ENCODE measurements around the gene DNAI2.

Gene DNAI2

DNA sequence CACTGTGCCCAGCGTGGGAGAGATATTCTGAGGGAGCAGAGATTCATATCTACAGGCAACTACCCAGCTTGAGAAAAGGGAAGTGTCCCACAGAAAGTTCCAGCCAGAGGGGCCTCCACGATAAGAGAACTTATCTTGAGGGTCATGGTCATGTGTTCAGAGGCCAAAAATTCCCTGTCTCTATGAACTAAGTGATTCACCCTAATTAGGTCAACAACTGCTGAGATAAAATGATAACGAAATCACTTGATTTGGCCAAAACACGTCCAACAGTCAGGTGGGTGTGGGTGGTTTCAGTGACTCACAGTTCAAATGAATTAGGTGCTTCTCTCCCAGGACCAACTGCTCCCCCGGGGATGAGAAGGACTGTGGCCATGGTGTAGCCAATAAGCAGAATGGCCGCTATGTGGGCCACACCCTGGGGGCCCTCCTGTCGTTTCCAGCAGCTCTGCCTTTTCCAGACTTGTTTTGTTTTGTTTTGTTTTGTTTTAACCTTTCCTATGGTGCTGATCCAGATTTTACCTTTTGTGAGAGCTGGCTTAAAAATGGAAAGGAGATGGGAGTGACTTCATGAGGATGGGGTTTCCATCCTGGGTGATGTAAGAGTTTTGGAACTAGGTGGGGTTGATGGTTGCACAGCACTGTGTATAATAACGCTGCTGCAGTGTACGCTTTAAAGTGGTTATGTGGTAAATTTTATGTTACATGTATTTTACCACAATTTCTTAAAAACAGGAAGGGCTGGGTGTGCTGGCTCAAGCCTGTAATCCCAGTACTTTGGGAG is 8.7 kb downstream of the DNAI2 start:
- Histone ChIP-seq H3K4me1 (ENCODE audit: control insufficient read depth in 5 of 5, insufficient read depth in 5 of 5, low read length in 5 of 5) (peaks cover 0 to 6% (median 5%) of the 10 kb centered on the region in 5 donors), H3K36me3 (ENCODE audit: control insufficient read depth in 5 of 5, insufficient read depth in 5 of 5, low read length in 5 of 5) (no peaks in the 10 kb centered on the region), H3K9ac (ENCODE audit: low read length in 5 of 5) (no peak overlapping the region), H3K4me3 (ENCODE audit: low read depth in 1 of 5, low read length in 5 of 5) (no peak overlapping the region), H3K9me3 (ENCODE audit: control insufficient read depth in 5 of 5, low read length in 5 of 5) (no peaks in the 10 kb centered on the region), H3K27me3 (ENCODE audit: control insufficient read depth in 5 of 5, insufficient read depth in 4 of 5, low read length in 5 of 5) (peaks cover 3 to 8% (median 6%) of the 10 kb centered on the region in 5 donors), H3K27ac (ENCODE audit: low read depth, low read length) (no peak overlapping the region)

GRCh38 chr17:74283371-74283673 is 9.3 kb downstream of the DNAI2 start:
- H3K27me3 ChIP-seq (ENCODE audit: control insufficient read depth in 5 of 5, insufficient read depth in 4 of 5, low read length in 5 of 5): peaks cover 3 to 8% (median 6%) of the 10 kb centered on the region in 5 donors
- no peak overlapping the region for H3K27ac ChIP-seq (ENCODE audit: low read depth, low read length)
- peaks cover 0 to 6% (median 5%) of the 10 kb centered on the region in 5 donors for H3K4me1 ChIP-seq (ENCODE audit: control insufficient read depth in 5 of 5, insufficient read depth in 5 of 5, low read length in 5 of 5)
- no peaks in the 10 kb centered on the region for H3K9me3 ChIP-seq (ENCODE audit: control insufficient read depth in 5 of 5, low read length in 5 of 5)
- no peak overlapping the region for H3K4me3 ChIP-seq (ENCODE audit: low read depth in 1 of 5, low read length in 5 of 5)
- H3K36me3 ChIP-seq (ENCODE audit: control insufficient read depth in 5 of 5, insufficient read depth in 5 of 5, low read length in 5 of 5): no peaks in the 10 kb centered on the region
- no peak overlapping the region for H3K9ac ChIP-seq (ENCODE audit: low read length in 5 of 5)

- Histone ChIP-seq H3K27me3 (ENCODE audit: control insufficient read depth in 5 of 5, insufficient read depth in 4 of 5, low read length in 5 of 5) (peaks cover 0 to 8% (median 5%) of the 10 kb centered on the region in 5 donors), H3K4me1 (ENCODE audit: control insufficient read depth in 5 of 5, insufficient read depth in 5 of 5, low read length in 5 of 5) (peaks cover 0 to 6% (median 5%) of the 10 kb centered on the region in 5 donors), H3K9ac (ENCODE audit: low read length in 5 of 5) (no peak overlapping the region), H3K27ac (ENCODE audit: low read depth, low read length) (no peak overlapping the region), H3K36me3 (ENCODE audit: control insufficient read depth in 5 of 5, insufficient read depth in 5 of 5, low read length in 5 of 5) (no peaks in the 10 kb centered on the region), H3K9me3 (ENCODE audit: control insufficient read depth in 5 of 5, low read length in 5 of 5) (no peaks in the 10 kb centered on the region), H3K4me3 (ENCODE audit: low read depth in 1 of 5, low read length in 5 of 5) (no peak overlapping the region)
These were observed 13.1 kb downstream of the DNAI2 start for GRCh38 chr17:74287031-74287602.

GRCh38 chr17:74288785-74289184 is 14.8 kb downstream of the DNAI2 start:
- H3K9me3 ChIP-seq (ENCODE audit: control insufficient read depth in 5 of 5, low read length in 5 of 5): no peaks in the 10 kb centered on the region
- no peaks in the 10 kb centered on the region for H3K36me3 ChIP-seq (ENCODE audit: control insufficient read depth in 5 of 5, insufficient read depth in 5 of 5, low read length in 5 of 5)
- no peak overlapping the region for H3K9ac ChIP-seq (ENCODE audit: low read length in 5 of 5)
- no peak overlapping the region for H3K27ac ChIP-seq (ENCODE audit: low read depth, low read length)
- peaks cover 0 to 6% (median 5%) of the 10 kb centered on the region in 5 donors for H3K4me1 ChIP-seq (ENCODE audit: control insufficient read depth in 5 of 5, insufficient read depth in 5 of 5, low read length in 5 of 5)
- peaks cover 0 to 8% (median 5%) of the 10 kb centered on the region in 5 donors for H3K27me3 ChIP-seq (ENCODE audit: control insufficient read depth in 5 of 5, insufficient read depth in 4 of 5, low read length in 5 of 5)
- no peak overlapping the region for H3K4me3 ChIP-seq (ENCODE audit: low read depth in 1 of 5, low read length in 5 of 5)

DNA sequence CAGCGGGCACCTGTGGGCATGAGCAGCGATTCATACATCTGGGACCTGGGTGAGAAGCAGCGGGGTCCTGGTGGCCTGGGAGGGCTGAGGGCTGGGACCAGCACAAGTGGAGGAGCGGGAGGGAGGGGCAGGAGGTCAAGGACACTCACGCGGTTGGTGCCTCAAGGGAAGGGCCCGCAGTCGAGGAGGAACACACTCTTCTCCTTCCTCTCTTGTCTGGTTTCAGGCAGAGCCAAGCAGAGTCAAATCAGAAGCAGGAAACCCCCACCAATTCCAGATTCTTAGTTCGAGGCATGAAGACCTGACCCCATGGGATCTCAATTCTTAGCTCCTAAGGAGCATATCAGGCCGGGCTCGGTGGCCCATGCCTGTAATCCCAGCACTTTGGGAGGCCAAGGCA is 15.7 kb downstream of the DNAI2 start:
- H3K4me3 ChIP-seq (ENCODE audit: low read depth in 1 of 5, low read length in 5 of 5): no peak overlapping the region
- H3K27ac ChIP-seq (ENCODE audit: low read depth, low read length): no peak overlapping the region
- H3K4me1 ChIP-seq (ENCODE audit: control insufficient read depth in 5 of 5, insufficient read depth in 5 of 5, low read length in 5 of 5): peaks cover 0 to 6% (median 4%) of the 10 kb centered on the region in 5 donors
- H3K27me3 ChIP-seq (ENCODE audit: control insufficient read depth in 5 of 5, insufficient read depth in 4 of 5, low read length in 5 of 5): peaks cover 0 to 6% (median 4%) of the 10 kb centered on the region in 5 donors
- H3K9ac ChIP-seq (ENCODE audit: low read length in 5 of 5): no peak overlapping the region
- no peaks in the 10 kb centered on the region for H3K9me3 ChIP-seq (ENCODE audit: control insufficient read depth in 5 of 5, low read length in 5 of 5)
- H3K36me3 ChIP-seq (ENCODE audit: control insufficient read depth in 5 of 5, insufficient read depth in 5 of 5, low read length in 5 of 5): no peaks in the 10 kb centered on the region

GRCh38 chr17:74290340-74290739 is 16.3 kb downstream of the DNAI2 start:
- no peak overlapping the region for H3K27ac ChIP-seq (ENCODE audit: low read depth, low read length)
- H3K27me3 ChIP-seq (ENCODE audit: control insufficient read depth in 5 of 5, insufficient read depth in 4 of 5, low read length in 5 of 5): no peaks in the 10 kb centered on the region
- no peak overlapping the region for H3K4me3 ChIP-seq (ENCODE audit: low read depth in 1 of 5, low read length in 5 of 5)
- H3K36me3 ChIP-seq (ENCODE audit: control insufficient read depth in 5 of 5, insufficient read depth in 5 of 5, low read length in 5 of 5): no peaks in the 10 kb centered on the region
- H3K9ac ChIP-seq (ENCODE audit: low read length in 5 of 5): no peak overlapping the region
- H3K9me3 ChIP-seq (ENCODE audit: control insufficient read depth in 5 of 5, low read length in 5 of 5): no peaks in the 10 kb centered on the region
- no peaks in the 10 kb centered on the region for H3K4me1 ChIP-seq (ENCODE audit: control insufficient read depth in 5 of 5, insufficient read depth in 5 of 5, low read length in 5 of 5)

DNA sequence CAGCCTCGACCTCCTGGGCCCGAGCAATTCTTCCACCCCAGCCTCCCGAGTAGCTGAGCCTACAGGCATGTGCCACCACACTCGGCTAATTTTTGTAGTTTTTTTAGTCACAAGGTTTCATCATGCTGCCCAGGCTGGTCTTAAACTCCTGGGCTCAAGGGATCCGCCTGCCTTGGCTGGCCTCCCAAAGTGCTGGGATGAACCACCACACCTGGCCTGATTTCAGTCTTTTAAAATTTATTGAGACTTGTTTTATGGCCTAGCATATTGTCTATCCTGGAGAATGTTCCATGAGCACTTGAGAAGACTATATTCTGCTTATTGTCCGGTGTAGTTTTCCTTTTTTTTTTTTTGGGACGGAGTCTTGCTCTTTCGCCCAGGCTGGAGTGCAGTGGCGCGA is 18.5 kb downstream of the DNAI2 start:
- no peaks in the 10 kb centered on the region for H3K36me3 ChIP-seq (ENCODE audit: control insufficient read depth in 5 of 5, insufficient read depth in 5 of 5, low read length in 5 of 5)
- H3K27me3 ChIP-seq (ENCODE audit: control insufficient read depth in 5 of 5, insufficient read depth in 4 of 5, low read length in 5 of 5): no peaks in the 10 kb centered on the region

GRCh38 chr17:74295625-74296547 is 21.9 kb downstream of the DNAI2 start:
- no peaks in the 10 kb centered on the region for H3K36me3 ChIP-seq (ENCODE audit: control insufficient read depth in 5 of 5, insufficient read depth in 5 of 5, low read length in 5 of 5)
- no peak overlapping the region for H3K27ac ChIP-seq (ENCODE audit: low read depth, low read length)
- peaks cover 3 to 12% (median 4%) of the 10 kb centered on the region in 5 donors for H3K4me1 ChIP-seq (ENCODE audit: control insufficient read depth in 5 of 5, insufficient read depth in 5 of 5, low read length in 5 of 5)
- H3K27me3 ChIP-seq (ENCODE audit: control insufficient read depth in 5 of 5, insufficient read depth in 4 of 5, low read length in 5 of 5): peaks cover 0 to 7% (median 0%) of the 10 kb centered on the region in 5 donors
- H3K9me3 ChIP-seq (ENCODE audit: control insufficient read depth in 5 of 5, low read length in 5 of 5): no peaks in the 10 kb centered on the region
- H3K4me3 ChIP-seq (ENCODE audit: low read depth in 1 of 5, low read length in 5 of 5): no peak overlapping the region
- H3K9ac ChIP-seq (ENCODE audit: low read length in 5 of 5): no peak overlapping the region

More for the DNA sequence above, 18.5 kb downstream of the DNAI2 start:
- H3K27ac ChIP-seq (ENCODE audit: low read depth, low read length): no peak overlapping the region
- H3K9ac ChIP-seq (ENCODE audit: low read length in 5 of 5): no peak overlapping the region
- H3K9me3 ChIP-seq (ENCODE audit: control insufficient read depth in 5 of 5, low read length in 5 of 5): no peaks in the 10 kb centered on the region
- H3K4me3 ChIP-seq (ENCODE audit: low read depth in 1 of 5, low read length in 5 of 5): no peak overlapping the region
- peaks cover 3 to 12% (median 4%) of the 10 kb centered on the region in 5 donors for H3K4me1 ChIP-seq (ENCODE audit: control insufficient read depth in 5 of 5, insufficient read depth in 5 of 5, low read length in 5 of 5)

GRCh38 chr17:74296548-74296936 is 22.5 kb downstream of the DNAI2 start:
- Histone ChIP-seq H3K36me3 (ENCODE audit: control insufficient read depth in 5 of 5, insufficient read depth in 5 of 5, low read length in 5 of 5) (no peaks in the 10 kb centered on the region), H3K27ac (ENCODE audit: low read depth, low read length) (no peak overlapping the region), H3K9ac (ENCODE audit: low read length in 5 of 5) (no peak overlapping the region), H3K27me3 (ENCODE audit: control insufficient read depth in 5 of 5, insufficient read depth in 4 of 5, low read length in 5 of 5) (peaks cover 0 to 7% (median 0%) of the 10 kb centered on the region in 5 donors), H3K4me1 (ENCODE audit: control insufficient read depth in 5 of 5, insufficient read depth in 5 of 5, low read length in 5 of 5) (peaks cover 3 to 12% (median 9%) of the 10 kb centered on the region in 5 donors), H3K9me3 (ENCODE audit: control insufficient read depth in 5 of 5, low read length in 5 of 5) (no peaks in the 10 kb centered on the region), H3K4me3 (ENCODE audit: low read depth in 1 of 5, low read length in 5 of 5) (no peak overlapping the region)

- Histone ChIP-seq H3K9ac (ENCODE audit: low read length in 5 of 5) (no peak overlapping the region), H3K9me3 (ENCODE audit: control insufficient read depth in 5 of 5, low read length in 5 of 5) (no peaks in the 10 kb centered on the region), H3K36me3 (ENCODE audit: control insufficient read depth in 5 of 5, insufficient read depth in 5 of 5, low read length in 5 of 5) (no peaks in the 10 kb centered on the region), H3K4me3 (ENCODE audit: low read depth in 1 of 5, low read length in 5 of 5) (no peak overlapping the region), H3K27ac (ENCODE audit: low read depth, low read length) (no peak overlapping the region), H3K4me1 (ENCODE audit: control insufficient read depth in 5 of 5, insufficient read depth in 5 of 5, low read length in 5 of 5) (peaks cover 3 to 12% (median 9%) of the 10 kb centered on the region in 5 donors), H3K27me3 (ENCODE audit: control insufficient read depth in 5 of 5, insufficient read depth in 4 of 5, low read length in 5 of 5) (peaks cover 0 to 7% (median 0%) of the 10 kb centered on the region in 5 donors)
These were observed 23.9 kb downstream of the DNAI2 start for GRCh38 chr17:74297941-74298340.

Data from subcutaneous abdominal adipose tissue (tissue), 5 donors.